Sigmoid colon (tissue), 7 donors: ENCODE results near the gene SLC29A2. TPM values are rescaled to one million over a fixed set of nuclear protein-coding genes. Genes with fewer than 3 reads are reported as not detected.

ENCODE experiments used
- DNase-seq: peaks from one replicate; pipeline ENCODE4 v3.0.0-alpha.2; 2019
- H3K27ac ChIP-seq, 4 donors: fragments of 200-600 bp; sonication (generic); one replicate each; pipeline ENCODE4 v1.5.1; 2016 to 2019; ENCODE audit warnings: mild to moderate bottlenecking in 1 of 4
- H3K27me3 ChIP-seq, 3 donors: fragments of 200-600 bp; sonication (generic); one replicate each; pipeline ENCODE4 v1.5.1; 2019; ENCODE audit warnings: mild to moderate bottlenecking in 1 of 3
- H3K36me3 ChIP-seq, 4 donors: fragments of 200-600 bp; sonication (generic); one replicate each; pipeline ENCODE4 v1.5.1; 2016 to 2019
- H3K4me1 ChIP-seq, 4 donors: fragments of 200-600 bp; sonication (generic); one replicate each; pipeline ENCODE4 v1.5.1; 2017 to 2019
- H3K4me3 ChIP-seq, 4 donors: fragments of 200-600 bp; sonication (generic); one replicate each; pipeline ENCODE4 v1.5.1; 2017 to 2019; ENCODE audit warnings: mild to moderate bottlenecking in 2 of 4, moderate library complexity in 1 of 4
- H3K9me3 ChIP-seq, 4 donors: fragments of 200-600 bp in 3 of 4; sonication (generic) in 3 of 4; one replicate each; pipeline versions ENCODE4 v1.5.1 to v1.6.1; 2013 to 2019
- EP300 ChIP-seq, 4 donors: sonication (generic); formaldehyde crosslinking; IDR thresholded peaks; one replicate each; pipeline ENCODE4 v1.6.1; 2017; ENCODE audit warnings: antibody characterized with exemption in 4 of 4
- POLR2A ChIP-seq, 2 donors: fragments of 450-650 bp; IDR thresholded peaks; one replicate each; pipeline ENCODE4 v1.6.1; 2016; ENCODE audit warnings: antibody characterized with exemption in 2 of 2, mild to moderate bottlenecking in 2 of 2, moderate library complexity in 2 of 2
- POLR2AphosphoS5 ChIP-seq, 4 donors: sonication (generic); formaldehyde crosslinking; IDR thresholded peaks; one replicate each; pipeline ENCODE4 v1.6.1; 2017; ENCODE audit warnings: antibody characterized with exemption in 4 of 4
- WGBS, 2 donors: extraction: QIAGEN DNeasy Blood & Tissue Kit; methylation state at CpG; one replicate each; pipeline ENCODE4 v1.1.7; 2013; 5-methylcytosine and 5-hydroxymethylcytosine counted together
- intact Hi-C: fragments of 100-400 bp; cut with DNase I; formaldehyde crosslinking; loops from one replicate; pipeline ENCODE4 v1.15.1; 2023
- polyA plus RNA-seq, 3 donors: library from polyadenylated mRNA; stranded (reverse); fragments of 200-250 nt; gene quantifications; one replicate each; pipeline ENCODE4 v1.2.3, GENCODE V29; 2013
- total RNA-seq, 4 donors: library from RNA; depleted of rRNA; stranded (reverse); fragments of >200 nt; gene quantifications; one replicate each; pipeline ENCODE4 v1.1.0, GENCODE V29; 2016
- TF ChIP-seq, protein P1 (sequence below), 4 experiments: fragments of 450-650 bp in 3 of 4; fragments of 200-600 bp in 1 of 4; IDR thresholded peaks; one replicate each; pipeline ENCODE4 v1.5.1; 2016 to 2019; ENCODE audit warnings: antibody characterized with exemption in 4 of 4, mild to moderate bottlenecking in 3 of 4, moderate library complexity in 2 of 4
- donor health status: healthy with polysubstance abuse.
- donor health status: Bipolar disorder and iron deficiency.
- donor health status: healthy.

SLC29A2 gene
- total and polyA plus RNA-seq, 7 donors = 0.41 to 28.0 (median 0.99) TPM

DNA sequence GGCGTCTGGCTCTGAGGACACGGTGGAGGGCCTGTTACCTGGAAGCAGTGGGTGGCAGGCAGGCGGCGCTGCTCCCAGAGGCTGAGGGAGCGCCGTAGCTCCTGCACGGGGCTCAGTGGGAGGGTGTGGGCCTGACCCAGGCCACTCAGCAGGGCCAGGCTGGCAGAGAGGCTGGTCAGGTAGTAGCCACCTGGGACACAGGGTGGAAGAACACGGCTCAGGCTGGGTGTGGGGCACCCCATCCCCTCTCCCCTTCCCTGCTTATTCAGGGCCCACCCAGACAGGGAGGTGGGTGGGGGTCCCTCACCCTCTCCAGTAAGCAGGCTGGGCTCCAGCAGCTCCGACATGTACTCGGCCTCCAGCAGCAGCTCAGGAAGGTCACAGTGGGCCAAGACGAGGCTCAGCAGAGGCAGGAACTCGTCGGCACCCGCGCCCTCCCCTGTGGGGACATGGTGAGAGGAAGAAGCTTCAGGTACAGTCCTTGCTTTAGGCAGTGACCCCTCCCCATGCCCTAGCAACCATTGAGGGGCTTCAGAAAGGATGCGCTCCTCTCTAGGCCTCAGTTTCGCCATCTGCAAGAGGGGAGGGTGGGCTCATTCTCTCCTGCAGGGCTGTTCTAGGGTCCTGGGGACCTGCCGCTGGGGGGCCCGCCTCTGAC lies 38.2 kb downstream of the SLC29A2 start:
- peaks cover 0 to 36% (median 33%) of the 10 kb centered on the region in 4 donors for H3K4me1 ChIP-seq
- H3K36me3 ChIP-seq = peaks cover 0 to 29% (median 3%) of the 10 kb centered on the region in 4 donors
- intact Hi-C loops = no loop called here
- no peak for TF ChIP-seq EP300 (IDR thresholded peaks at IDR 0.05)
- TF ChIP-seq POLR2A (IDR thresholded peaks at IDR 0.05) = no peak
- TF ChIP-seq, protein P1, sequence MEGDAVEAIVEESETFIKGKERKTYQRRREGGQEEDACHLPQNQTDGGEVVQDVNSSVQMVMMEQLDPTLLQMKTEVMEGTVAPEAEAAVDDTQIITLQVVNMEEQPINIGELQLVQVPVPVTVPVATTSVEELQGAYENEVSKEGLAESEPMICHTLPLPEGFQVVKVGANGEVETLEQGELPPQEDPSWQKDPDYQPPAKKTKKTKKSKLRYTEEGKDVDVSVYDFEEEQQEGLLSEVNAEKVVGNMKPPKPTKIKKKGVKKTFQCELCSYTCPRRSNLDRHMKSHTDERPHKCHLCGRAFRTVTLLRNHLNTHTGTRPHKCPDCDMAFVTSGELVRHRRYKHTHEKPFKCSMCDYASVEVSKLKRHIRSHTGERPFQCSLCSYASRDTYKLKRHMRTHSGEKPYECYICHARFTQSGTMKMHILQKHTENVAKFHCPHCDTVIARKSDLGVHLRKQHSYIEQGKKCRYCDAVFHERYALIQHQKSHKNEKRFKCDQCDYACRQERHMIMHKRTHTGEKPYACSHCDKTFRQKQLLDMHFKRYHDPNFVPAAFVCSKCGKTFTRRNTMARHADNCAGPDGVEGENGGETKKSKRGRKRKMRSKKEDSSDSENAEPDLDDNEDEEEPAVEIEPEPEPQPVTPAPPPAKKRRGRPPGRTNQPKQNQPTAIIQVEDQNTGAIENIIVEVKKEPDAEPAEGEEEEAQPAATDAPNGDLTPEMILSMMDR (IDR thresholded peaks at IDR 0.05) = no peak
- no peak for TF ChIP-seq POLR2AphosphoS5 (IDR thresholded peaks at IDR 0.05)
- H3K27ac ChIP-seq = no peak overlapping the region
- 91 to 93% methylated on average over 19 of the region's 19 CpGs for WGBS, 2 donors
- no peak overlapping the region for H3K4me3 ChIP-seq
- peak; percentile 52 for DNase-seq
- H3K9me3 ChIP-seq = no peaks in the 10 kb centered on the region
- no peaks in the 10 kb centered on the region for H3K27me3 ChIP-seq

DNA sequence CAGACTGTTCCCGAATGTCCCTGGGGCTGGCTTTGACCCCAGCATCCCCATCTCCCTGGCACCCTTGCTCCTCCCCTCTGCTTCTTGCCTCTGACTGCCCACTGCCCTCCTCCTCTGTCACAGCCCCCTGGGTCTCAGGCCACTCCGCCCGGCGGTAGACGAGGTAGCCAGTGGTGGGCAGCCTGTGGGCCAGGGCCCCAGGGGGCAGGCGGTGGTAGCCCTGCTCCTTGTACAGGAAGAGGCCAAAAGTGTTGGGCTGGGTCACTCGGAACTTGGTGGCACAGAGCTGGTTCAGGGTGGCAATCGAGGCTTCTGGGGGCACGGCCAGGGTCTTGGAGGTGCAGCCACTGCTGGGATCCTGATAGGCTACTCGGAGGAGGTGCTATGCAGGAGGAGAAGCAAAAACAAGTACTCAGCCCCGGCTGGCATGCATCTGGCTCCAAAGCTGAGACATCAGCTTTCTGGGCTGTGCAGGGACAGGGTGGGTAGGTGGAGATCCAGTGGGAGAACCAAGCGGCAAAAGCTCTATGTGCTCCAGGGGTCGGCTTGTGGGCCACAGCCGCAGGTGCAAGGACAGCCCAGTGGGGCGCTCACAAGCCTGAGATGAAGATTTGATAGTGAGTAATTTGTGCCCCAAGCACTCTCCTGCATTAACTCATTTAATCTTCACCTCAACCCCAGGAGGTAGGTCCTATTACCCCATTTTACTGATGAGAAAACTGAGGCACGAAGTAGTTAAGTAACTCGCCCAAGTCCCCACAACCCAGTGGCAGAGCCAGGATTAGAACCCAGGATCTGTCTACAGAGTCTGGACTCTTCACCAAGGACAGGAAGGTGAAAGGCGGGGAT lies 39.0 kb downstream of the SLC29A2 start:
- no peaks in the 10 kb centered on the region for H3K9me3 ChIP-seq

DNA sequence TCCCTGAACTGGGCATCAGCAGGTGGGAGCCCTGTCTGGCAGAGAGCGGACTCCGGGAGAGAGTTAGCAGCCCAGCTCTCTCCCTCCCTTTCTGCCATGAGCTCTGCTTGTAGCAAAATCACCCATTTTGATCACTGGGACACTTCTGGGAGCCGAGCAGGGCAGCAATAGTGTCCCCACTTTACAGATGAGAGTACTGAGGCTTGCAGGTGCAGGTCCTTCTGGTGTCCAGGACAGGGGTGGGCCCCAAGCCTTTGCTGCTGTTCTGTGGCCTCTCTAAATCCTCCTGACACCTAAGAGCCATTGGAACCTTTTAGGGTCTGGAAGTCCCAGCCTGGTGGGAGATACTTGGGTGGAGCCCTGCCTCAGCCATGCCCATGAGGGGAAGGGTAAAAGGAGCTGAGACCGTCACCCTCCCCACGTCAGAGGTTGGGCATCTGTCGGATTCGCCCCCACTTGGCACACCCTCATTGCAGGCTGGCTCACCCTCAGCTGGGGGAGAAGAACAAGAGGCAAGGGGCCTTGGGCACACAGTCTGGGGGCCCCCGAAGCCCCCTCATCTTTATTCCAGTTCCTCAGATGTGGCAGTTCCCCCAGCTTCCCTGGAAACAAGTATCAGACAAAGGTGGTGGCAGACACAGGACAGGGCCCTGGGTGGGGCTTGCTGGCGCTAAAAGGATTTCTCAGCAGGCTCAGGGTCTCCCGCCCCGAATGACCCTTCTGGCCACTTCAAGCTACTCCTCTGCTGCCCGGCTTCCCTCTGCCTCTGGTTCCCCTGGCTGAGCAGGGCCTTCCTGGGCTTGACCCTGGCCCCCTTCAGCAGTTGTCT lies 39.8 kb downstream of the SLC29A2 start:
- peaks cover 0 to 16% (median 0%) of the 10 kb centered on the region in 4 donors for H3K36me3 ChIP-seq
- no peak overlapping the region for H3K4me3 ChIP-seq
- H3K27me3 ChIP-seq = no peaks in the 10 kb centered on the region
- TF ChIP-seq EP300 (IDR thresholded peaks at IDR 0.05) (no peak), POLR2A (IDR thresholded peaks at IDR 0.05) (no peak), POLR2AphosphoS5 (IDR thresholded peaks at IDR 0.05) (no peak)
- TF ChIP-seq, protein P1 (IDR thresholded peaks at IDR 0.05) = no peak
- peak; percentile 56 for DNase-seq
- H3K9me3 ChIP-seq = no peaks in the 10 kb centered on the region
- H3K4me1 ChIP-seq = peaks cover 0 to 46% (median 44%) of the 10 kb centered on the region in 4 donors
- no peak overlapping the region for H3K27ac ChIP-seq
- intact Hi-C loops = no loop called here
- WGBS, 2 donors = 93% methylated on average over 12 of the region's 12 CpGs

More for the DNA sequence above, 39.0 kb downstream of the SLC29A2 start:
- WGBS, 2 donors = 86 to 87% methylated on average over 18 of the region's 18 CpGs
- intact Hi-C loops = no loop called here
- DNase-seq = peak; percentile 56
- no peak for TF ChIP-seq POLR2A (IDR thresholded peaks at IDR 0.05)
- no peak for TF ChIP-seq POLR2AphosphoS5 (IDR thresholded peaks at IDR 0.05)
- H3K27ac ChIP-seq = no peak overlapping the region
- H3K27me3 ChIP-seq = no peaks in the 10 kb centered on the region
- peaks cover 0 to 22% (median 3%) of the 10 kb centered on the region in 4 donors for H3K36me3 ChIP-seq
- peaks cover 0 to 43% (median 40%) of the 10 kb centered on the region in 4 donors for H3K4me1 ChIP-seq
- H3K4me3 ChIP-seq = no peak overlapping the region

DNA sequence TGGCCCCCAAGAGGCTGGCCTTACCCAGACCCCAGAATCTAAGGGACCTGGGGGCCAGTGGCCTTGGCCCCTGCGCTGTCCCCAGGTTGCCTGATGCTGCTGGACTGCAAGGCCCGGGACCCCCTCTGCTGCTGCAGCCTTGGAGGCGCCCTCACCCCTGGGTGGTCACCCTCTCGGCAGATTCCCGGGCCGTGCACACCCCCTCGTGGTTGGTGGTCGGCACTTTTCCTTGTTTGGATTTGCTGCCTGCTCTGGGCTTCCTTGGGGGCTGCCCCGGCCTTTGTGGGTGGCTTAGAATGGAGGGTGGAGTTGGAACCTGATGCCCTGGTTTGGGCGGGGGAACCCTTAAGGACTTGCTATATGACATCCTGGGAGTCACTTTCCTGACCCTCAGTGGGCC lies 40.6 kb downstream of the SLC29A2 start:
- Histone ChIP-seq H3K9me3 (no peaks in the 10 kb centered on the region), H3K27me3 (no peaks in the 10 kb centered on the region), H3K4me3 (no peak overlapping the region), H3K4me1 (peaks cover 0 to 46% (median 44%) of the 10 kb centered on the region in 4 donors), H3K36me3 (peaks cover 0 to 16% (median 0%) of the 10 kb centered on the region in 4 donors), H3K27ac (no peak overlapping the region)
- intact Hi-C loops = no loop called here
- DNase-seq = no peak
- WGBS, 2 donors = 70% methylated on average over 10 of the region's 10 CpGs
- TF ChIP-seq EP300 (IDR thresholded peaks at IDR 0.05) = no peak
- TF ChIP-seq POLR2AphosphoS5 (IDR thresholded peaks at IDR 0.05) = no peak
- no peak for TF ChIP-seq POLR2A (IDR thresholded peaks at IDR 0.05)
- TF ChIP-seq, protein P1 (IDR thresholded peaks at IDR 0.05) = no peak
